Esophagus muscularis mucosa (tissue), 4 donors: ENCODE data around the gene CLASRP. TPM values are rescaled to one million over a fixed set of nuclear protein-coding genes. Genes with fewer than 3 reads are reported as not detected.

Source experiments
- DNase-seq: peaks from one replicate; pipeline ENCODE4 v3.0.0-alpha.2; 2017; ENCODE audit errors: extremely low spot score
- H3K27ac ChIP-seq, 4 donors: fragments of 200-600 bp; sonication (generic); replicated peaks in 1 of 4; 1 replicate in 3 of 4; 2 replicates in 1 of 4; pipeline ENCODE4 v1.5.1; 2016 to 2019; ENCODE audit warnings: mild to moderate bottlenecking in 1 of 4
- H3K27me3 ChIP-seq, 4 donors: fragments of 200-600 bp; sonication (generic); one replicate each; pipeline versions ENCODE4 v1.5.1 to v1.6.0; 2016 to 2019
- H3K36me3 ChIP-seq, 4 donors: fragments of 200-600 bp; sonication (generic); one replicate each; pipeline ENCODE4 v1.5.1; 2016 to 2019
- H3K4me1 ChIP-seq, 4 donors: fragments of 200-600 bp; sonication (generic); one replicate each; pipeline ENCODE4 v1.5.1; 2016 to 2019
- H3K4me3 ChIP-seq, 4 donors: fragments of 200-600 bp; sonication (generic); 1 replicate in 2 of 4; 2 replicates in 2 of 4; pipeline ENCODE4 v1.5.1; 2016 to 2019; ENCODE audit warnings: mild to moderate bottlenecking in 4 of 4, moderate library complexity in 1 of 4
- H3K9me3 ChIP-seq, 4 donors: fragments of 200-600 bp; sonication (generic); 1 replicate in 3 of 4; 2 replicates in 1 of 4; pipeline ENCODE4 v1.5.1; 2016 to 2019
- CTCF ChIP-seq, 3 experiments: fragments of 200-600 bp in 2 of 3; fragments of 450-650 bp in 1 of 3; sonication (generic) in 2 of 3; IDR thresholded peaks; one replicate each; pipeline ENCODE4 v1.5.1; 2017 to 2019; ENCODE audit warnings: antibody characterized with exemption in 3 of 3, mild to moderate bottlenecking in 2 of 3, moderate library complexity in 1 of 3
- EP300 ChIP-seq: sonication (generic); formaldehyde crosslinking; IDR thresholded peaks from one replicate; pipeline ENCODE4 v1.6.1; 2017; ENCODE audit warnings: antibody characterized with exemption
- POLR2A ChIP-seq: fragments of 450-650 bp; IDR thresholded peaks from one replicate; pipeline ENCODE4 v1.6.1; 2017; ENCODE audit warnings: antibody characterized with exemption, moderate library complexity, mild to moderate bottlenecking, low read depth
- POLR2AphosphoS5 ChIP-seq, 2 donors: sonication (generic); formaldehyde crosslinking; IDR thresholded peaks; one replicate each; pipeline ENCODE4 v1.6.1; 2017; ENCODE audit warnings: antibody characterized with exemption in 2 of 2
- WGBS: methylation state at CpG from one replicate; pipeline ENCODE4 v1.1.5; 2018; 5-methylcytosine and 5-hydroxymethylcytosine counted together
- intact Hi-C: fragments of 100-400 bp; cut with DNase I; formaldehyde crosslinking; loops from one replicate; pipeline ENCODE4 v1.15.1; 2023
- total RNA-seq, 4 donors: library from RNA; depleted of rRNA; stranded (reverse); fragments of >200 nt; gene quantifications; one replicate each; pipeline versions ENCODE4 v1.1.0 to v1.2.1, GENCODE V29; 2016

Gene CLASRP
- total RNA-seq, 4 donors from 2014 or later, result 20.7 to 59.8 (median 32.9) TPM

DNA sequence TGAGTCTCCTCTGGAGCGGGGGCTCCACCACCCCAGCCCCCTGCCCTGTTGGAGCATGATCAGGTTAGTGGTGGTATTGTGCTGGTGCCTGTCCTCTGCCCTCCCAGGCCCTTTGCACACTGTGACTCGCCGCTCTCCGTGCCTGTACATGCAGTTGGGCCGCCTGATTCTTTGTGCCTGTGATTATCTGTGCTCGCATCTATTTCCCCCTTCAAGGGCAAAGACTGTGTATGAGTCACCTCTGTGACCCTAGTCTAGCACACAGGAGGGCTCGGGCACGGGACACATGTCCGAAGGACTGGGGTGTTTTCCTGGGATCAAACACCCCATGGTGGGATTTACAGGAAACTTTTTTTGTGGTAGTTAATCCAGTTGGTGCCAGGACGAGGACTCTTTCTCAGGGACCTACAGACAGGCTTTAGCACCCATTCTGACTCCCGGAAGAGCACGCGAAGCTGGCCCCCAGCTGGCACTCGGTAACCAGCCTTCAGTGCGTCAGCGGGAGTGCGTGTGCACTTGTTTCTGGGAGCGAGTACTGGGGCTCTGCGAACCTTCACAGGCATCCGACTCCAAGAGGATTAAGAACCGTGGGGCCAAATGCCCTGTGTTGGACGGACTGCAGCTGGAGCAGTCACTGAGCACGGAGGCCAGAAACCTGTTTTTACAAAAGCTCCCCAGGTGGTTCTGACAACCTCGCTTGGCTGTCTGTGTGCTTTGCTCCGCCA, 60.8 kb downstream of the CLASRP start:
- H3K36me3 ChIP-seq, result peaks cover 0 to 6% (median 0%) of the 10 kb centered on the region in 4 donors
- H3K27me3 ChIP-seq, result no peaks in the 10 kb centered on the region
- no peaks in the 10 kb centered on the region for H3K9me3 ChIP-seq
- TF ChIP-seq EP300 (no peak), POLR2A (no peak), CTCF (IDR thresholded peaks at IDR 0.05) (no peak), POLR2AphosphoS5 (IDR thresholded peaks at IDR 0.05) (no peak)
- no peak overlapping the region for H3K4me3 ChIP-seq
- WGBS, result 62% methylated on average over 24 of the region's 25 CpGs
- H3K27ac ChIP-seq, result peak overlapping the region in 2 of 4 donors; percentile 43 to 57
- peaks cover 72 to 99% (median 88%) of the 10 kb centered on the region in 4 donors for H3K4me1 ChIP-seq
- no peak for DNase-seq
- intact Hi-C loops, result no loop called here

DNA sequence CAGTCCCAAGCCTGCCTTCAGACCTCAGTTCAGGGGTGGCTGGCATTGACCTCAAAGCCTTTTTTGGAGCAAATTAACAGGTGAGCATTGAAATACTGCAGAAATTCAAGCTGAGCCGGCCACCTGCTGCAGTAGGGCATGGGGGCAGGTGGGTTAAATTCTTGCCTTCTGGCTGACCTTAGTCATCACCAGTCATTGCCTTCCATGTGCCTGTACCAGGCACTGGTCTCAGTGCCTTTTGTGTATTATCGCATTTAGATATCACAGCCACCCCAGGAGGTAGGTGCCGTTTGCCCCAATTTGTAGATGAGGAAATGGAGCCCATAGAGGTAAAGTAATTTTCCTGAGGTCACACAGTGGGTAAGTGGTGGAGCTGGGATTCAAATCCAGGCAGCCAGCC, 61.4 kb downstream of the CLASRP start:
- Histone ChIP-seq H3K4me1 (peaks cover 71 to 99% (median 85%) of the 10 kb centered on the region in 4 donors), H3K27ac (peak overlapping the region in 1 of 4 donors; percentile 57), H3K9me3 (no peaks in the 10 kb centered on the region), H3K36me3 (peaks cover 0 to 6% (median 0%) of the 10 kb centered on the region in 4 donors), H3K27me3 (no peaks in the 10 kb centered on the region), H3K4me3 (no peak overlapping the region)
- intact Hi-C loops, result no loop called here
- DNase-seq, result no peak
- TF ChIP-seq CTCF (IDR thresholded peaks at IDR 0.05) (no peak), POLR2AphosphoS5 (IDR thresholded peaks at IDR 0.05) (no peak), POLR2A (no peak), EP300 (no peak)
- WGBS, result 100% methylated on average over 1 of the region's 3 CpGs

- no peak overlapping the region for H3K4me3 ChIP-seq
- H3K27me3 ChIP-seq, result no peaks in the 10 kb centered on the region
- intact Hi-C loops, result no loop called here
- H3K27ac ChIP-seq, result no peak overlapping the region
- H3K4me1 ChIP-seq, result peaks cover 64 to 98% (median 78%) of the 10 kb centered on the region in 4 donors
- TF ChIP-seq CTCF (IDR thresholded peaks at IDR 0.05), result no peak
- peaks cover 0 to 6% (median 0%) of the 10 kb centered on the region in 4 donors for H3K36me3 ChIP-seq
- no peak for DNase-seq
- 74% methylated on average over 7 of the region's 8 CpGs for WGBS
- H3K9me3 ChIP-seq, result no peaks in the 10 kb centered on the region
Measured at GRCh38 chr19:45100846-45101252, 62.0 kb downstream of the CLASRP start.

GRCh38 chr19:45101806-45102205, 63.0 kb downstream of the CLASRP start:
- TF ChIP-seq EP300 (no peak), POLR2A (no peak), CTCF (IDR thresholded peaks at IDR 0.05) (no peak), POLR2AphosphoS5 (IDR thresholded peaks at IDR 0.05) (no peak)
- H3K36me3 ChIP-seq, result peaks cover 0 to 6% (median 0%) of the 10 kb centered on the region in 4 donors
- no peaks in the 10 kb centered on the region for H3K9me3 ChIP-seq
- peaks cover 57 to 88% (median 69%) of the 10 kb centered on the region in 4 donors for H3K4me1 ChIP-seq
- no peak overlapping the region for H3K4me3 ChIP-seq
- intact Hi-C loops, result no loop called here
- H3K27ac ChIP-seq, result no peak overlapping the region
- DNase-seq, result no peak
- 85% methylated on average over 8 of the region's 8 CpGs for WGBS
- H3K27me3 ChIP-seq, result no peaks in the 10 kb centered on the region

DNA sequence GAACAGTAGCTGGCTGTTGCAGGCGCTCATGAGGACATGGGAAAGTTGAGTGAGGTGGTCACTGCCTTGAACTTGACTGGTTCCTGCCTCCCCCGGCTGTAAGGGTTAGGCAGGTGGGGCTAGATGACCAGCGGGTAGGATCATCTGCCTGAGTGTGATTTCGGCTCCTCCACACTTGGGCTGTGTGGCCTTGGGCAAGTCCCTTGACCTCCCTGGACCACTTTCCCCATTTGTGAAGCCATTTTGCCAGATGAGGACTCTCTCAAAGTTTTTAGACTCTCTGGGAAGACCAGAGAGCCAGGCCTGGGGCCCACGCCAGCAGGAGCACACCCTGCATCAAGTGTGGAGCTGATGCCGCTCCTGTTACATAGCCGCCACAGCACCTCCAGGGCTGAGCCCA, 63.6 kb downstream of the CLASRP start:
- peaks cover 0 to 6% (median 0%) of the 10 kb centered on the region in 4 donors for H3K36me3 ChIP-seq
- no peak for TF ChIP-seq CTCF (IDR thresholded peaks at IDR 0.05)
- TF ChIP-seq POLR2A, result no peak
- no peak for TF ChIP-seq EP300
- no peak for TF ChIP-seq POLR2AphosphoS5 (IDR thresholded peaks at IDR 0.05)
- H3K4me1 ChIP-seq, result peaks cover 53 to 81% (median 62%) of the 10 kb centered on the region in 4 donors
- no peaks in the 10 kb centered on the region for H3K9me3 ChIP-seq
- no peak overlapping the region for H3K4me3 ChIP-seq
- H3K27me3 ChIP-seq, result no peaks in the 10 kb centered on the region
- WGBS, result 99% methylated on average over 6 of the region's 7 CpGs
- no peak overlapping the region for H3K27ac ChIP-seq
- intact Hi-C loops, result no loop called here
- DNase-seq, result no peak
